ENCODE measurements around the gene CD177. TPM values are rescaled to one million over a fixed set of nuclear protein-coding genes. Genes with fewer than 3 reads are reported as not detected.
"Not testable (repeated sequence)": the region's sequence is repeated elsewhere in the genome, so short reads cannot be mapped to it uniquely, and the experiment has no call there.

The CD177 gene
- total and polyA plus RNA-seq, 2 of the 8 experiments (the other 6 are each of a cell fraction or from before 2014, with no cell fraction given): 3.4 to 10.0 TPM

GRCh38 chr19:43336508-43336907 lies 17.0 kb upstream of the CD177 start:
- H2BK20ac ChIP-seq (ENCODE audit: low read length); H3K23me2 ChIP-seq (ENCODE audit: low read depth, low read length); H3K79me1 ChIP-seq (ENCODE audit: low read depth, low read length); FAIRE-seq; H2BK5ac ChIP-seq (ENCODE audit: low read depth, low read length); H4K5ac ChIP-seq (ENCODE audit: insufficient read length, low read depth, low read length); H3K4me2 ChIP-seq (ENCODE audit: insufficient read depth in 1 of 2, low read depth in 2 of 2, low read length in 2 of 2); H3K79me2 ChIP-seq (ENCODE audit: control insufficient read depth in 1 of 2, insufficient read depth in 2 of 2, low read length in 2 of 2); H2AFZ ChIP-seq (ENCODE audit: low read length); H4K8ac ChIP-seq (ENCODE audit: extremely low read depth, insufficient read depth, low read length); H3K4me3 ChIP-seq (ENCODE audit: extremely low read depth in 1 of 4, insufficient read depth in 2 of 4, low read depth in 3 of 4, low read length in 4 of 4); H3K56ac ChIP-seq (replicated peaks; ENCODE audit: insufficient read length, low read depth, low read length); H3K4ac ChIP-seq (replicated peaks; ENCODE audit: insufficient read length, low read depth, low read length); DNase-seq (ENCODE audit: low read depth in 1 of 2, low spot score in 2 of 2); H3K14ac ChIP-seq (ENCODE audit: insufficient read length); H3K27me3 ChIP-seq (replicated peaks in 1 of 4; ENCODE audit: control insufficient read depth in 3 of 4, extremely low read depth in 1 of 4, insufficient read depth in 3 of 4, low read length in 3 of 4); H3K27ac ChIP-seq (ENCODE audit: low read depth, low read length); H2AK5ac ChIP-seq (ENCODE audit: low read depth, low read length); H2BK120ac ChIP-seq (replicated peaks; ENCODE audit: low read depth, low read length); H3K9ac ChIP-seq (replicated peaks in 1 of 4; ENCODE audit: extremely low read depth in 1 of 4, low read depth in 3 of 4, low read length in 3 of 4); POLR2A ChIA-PET (ENCODE audit: partially characterized antibody); H3K18ac ChIP-seq (ENCODE audit: extremely low read depth, low read length); H3K23ac ChIP-seq (ENCODE audit: insufficient read length); H4K20me1 ChIP-seq (replicated peaks in 1 of 2; ENCODE audit: control insufficient read depth in 1 of 2, insufficient read depth in 2 of 2, low read length in 2 of 2); H2BK12ac ChIP-seq (ENCODE audit: low read depth, low read length); H4K91ac ChIP-seq (replicated peaks; ENCODE audit: insufficient read length, low read length); H2BK15ac ChIP-seq (ENCODE audit: low read length); H3K36me3 ChIP-seq (ENCODE audit: control insufficient read depth in 2 of 4, insufficient read depth in 4 of 4, low read length in 3 of 4); H3K9me3 ChIP-seq (ENCODE audit: insufficient read depth in 2 of 2, low read depth in 1 of 2, low read length in 1 of 2): not testable (repeated sequence)
- CTCF ChIA-PET (ENCODE audit: partially characterized antibody): interaction anchor here (1.4 kb wide), 1 partner anchor 89 kb away, joined by 3 read pairs; no protein-coding TSS in a partner anchor
- 90% methylated on average over 2 of the region's 2 CpGs; no CpG with 5 or more reads in 1 of the 2 experiments for WGBS, 2 experiments (ENCODE audit: extremely low coverage in 1 of 2, insufficient coverage in 1 of 2, insufficient read length in 1 of 2, insufficient replicate concordance in 2 of 2, low coverage in 1 of 2, low lambda C conversion rate in 2 of 2, missing lambda C conversion rate in 1 of 2)
- H3K4me1 ChIP-seq (replicated peaks in 1 of 4; ENCODE audit: control insufficient read depth in 3 of 4, insufficient read depth in 4 of 4, low read length in 3 of 4): peaks cover 4 to 14% (median 9%) of the 10 kb centered on the region in 4 experiments
